GM19043 (cell line): ENCODE data around the gene BEND7.

Experiments used
- ATAC-seq: cut with Tn5 transposase; IDR thresholded peaks from one replicate; pipeline ENCODE4 v1.9.1; 2021; ENCODE audit warnings: low read depth; ENCODE audit not compliant: unreplicated experiment

Gene BEND7

DNA sequence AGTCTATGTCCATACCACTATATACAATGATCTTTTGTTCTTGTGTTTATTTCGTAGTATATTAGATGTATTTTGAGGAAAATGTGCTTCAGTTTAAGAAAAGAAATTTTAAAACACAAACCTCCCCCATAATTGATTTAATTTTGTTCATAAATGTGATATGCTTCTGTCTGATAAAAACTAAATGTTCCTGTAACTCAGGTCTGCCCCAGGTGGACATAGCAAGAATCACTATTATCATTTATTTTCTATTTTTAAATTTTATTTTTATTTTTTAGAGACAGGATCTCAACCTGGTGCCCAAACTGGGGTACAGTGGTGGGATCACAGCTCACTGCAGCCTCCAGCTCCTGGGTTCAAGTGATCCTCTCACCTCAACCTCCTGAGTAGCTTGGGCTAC is 43.2 kb downstream of the BEND7 start:
- no peak for ATAC-seq

DNA sequence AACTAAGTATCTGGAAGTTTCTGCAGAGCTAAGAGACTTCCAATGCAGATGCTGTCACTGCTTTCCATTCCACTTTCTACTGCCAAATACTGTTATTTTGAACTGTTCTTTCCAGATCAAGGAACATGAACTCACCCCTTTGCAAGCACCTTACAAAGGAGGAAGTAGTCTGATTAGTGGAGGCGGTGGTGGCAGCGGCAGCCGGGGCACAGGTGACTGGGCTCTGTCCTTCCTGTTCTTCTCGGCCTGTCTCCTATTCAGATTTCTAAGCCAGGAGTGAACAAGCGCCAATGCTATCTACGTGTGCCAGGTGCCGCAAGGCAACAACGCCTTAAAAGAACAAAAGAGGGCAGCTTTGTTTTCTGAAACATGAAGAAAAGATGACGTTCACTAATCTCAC is 44.9 kb downstream of the BEND7 start:
- ATAC-seq = no peak

DNA sequence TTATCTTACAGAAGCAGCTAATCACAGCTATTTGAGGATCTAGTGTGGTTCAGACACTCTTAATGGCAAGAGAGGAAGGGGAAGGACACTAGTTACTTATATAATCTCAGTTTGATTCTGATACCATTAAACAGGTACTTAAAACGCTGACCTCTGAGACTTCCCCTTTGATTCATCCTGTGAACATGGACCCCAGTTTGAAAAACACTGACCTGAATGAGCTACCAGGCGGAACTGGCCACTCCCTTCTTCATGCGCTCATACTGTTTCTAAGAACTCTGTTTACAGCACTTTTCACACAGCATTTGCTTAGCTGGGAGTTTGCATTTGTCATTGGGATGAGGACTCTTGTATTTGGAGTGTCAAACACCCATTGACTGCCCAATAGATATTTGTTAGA is 45.7 kb downstream of the BEND7 start:
- no peak for ATAC-seq

DNA sequence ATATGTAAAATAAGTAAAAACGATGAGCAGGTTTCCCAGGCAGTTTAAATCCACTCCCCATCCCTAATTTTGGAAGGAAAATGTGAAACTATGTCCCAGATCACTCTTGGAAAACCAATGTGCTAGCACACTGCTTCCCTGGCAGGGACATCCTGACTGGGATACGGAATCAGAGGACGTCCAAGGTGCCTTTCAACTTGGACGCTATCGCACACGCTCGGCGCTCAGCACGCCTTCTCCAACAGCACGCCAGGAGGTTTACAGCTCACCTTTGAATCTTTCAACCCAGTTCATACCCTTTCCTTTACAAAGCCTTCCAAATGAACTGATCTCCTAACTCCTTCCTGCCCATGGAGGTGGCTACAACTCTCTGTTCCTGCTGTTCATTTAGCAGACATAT is 47.1 kb downstream of the BEND7 start:
- ATAC-seq = no peak

DNA sequence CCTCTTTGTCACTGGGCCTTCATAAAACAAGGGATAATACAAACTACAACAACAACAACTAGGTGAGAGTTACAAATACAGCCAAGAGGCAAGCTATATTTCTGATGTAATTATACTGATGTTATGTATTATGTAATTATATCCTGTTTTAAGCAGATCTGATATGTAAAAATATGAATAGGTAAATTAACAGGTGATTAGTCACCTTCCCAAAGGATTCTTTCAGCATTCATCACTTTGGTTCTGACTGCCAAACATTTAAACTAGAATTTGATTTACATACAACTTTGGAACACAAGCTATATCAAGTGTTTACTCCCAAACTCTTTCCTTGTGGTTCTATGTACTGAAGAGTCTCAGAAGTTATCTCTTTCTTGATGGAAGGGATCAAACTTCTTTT is 53.7 kb downstream of the BEND7 start:
- ATAC-seq = no peak

DNA sequence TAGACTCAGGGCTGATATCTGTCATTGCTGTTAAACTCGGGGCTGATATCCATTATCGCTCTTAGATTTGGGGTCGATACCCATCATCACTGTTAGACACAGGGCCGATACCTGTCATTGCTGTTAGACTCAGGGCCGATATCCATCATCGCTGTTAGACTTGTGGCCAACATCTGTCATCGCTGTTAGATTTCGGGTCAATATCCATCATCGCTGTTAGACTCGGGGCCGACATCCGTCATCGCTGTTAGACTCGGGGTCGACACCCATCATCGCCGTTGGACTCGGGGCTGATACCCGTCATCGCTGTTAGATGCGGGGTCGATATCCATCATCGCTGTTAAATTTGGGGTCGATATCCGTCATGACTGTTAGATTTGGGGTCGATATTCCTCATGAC is 54.8 kb downstream of the BEND7 start:
- ATAC-seq = no peak

DNA sequence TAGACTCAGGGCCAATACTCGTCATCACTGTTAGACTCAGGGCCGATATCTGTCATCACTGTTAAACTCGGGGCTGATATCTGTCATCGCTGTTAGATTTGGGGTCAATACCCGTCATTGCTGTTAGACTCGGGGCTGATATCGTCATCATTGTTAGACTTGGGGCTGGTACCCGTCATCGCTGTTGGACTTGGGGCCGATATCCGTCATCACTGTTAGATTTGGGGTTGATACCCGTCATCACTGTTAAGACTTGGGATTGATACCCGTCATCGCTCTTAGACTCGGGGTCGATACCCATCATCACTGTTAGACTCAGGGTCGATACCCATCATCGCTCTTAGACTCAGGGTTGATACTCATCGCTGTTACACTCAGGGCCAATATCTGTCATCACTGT is 56.5 kb downstream of the BEND7 start:
- no peak for ATAC-seq

DNA sequence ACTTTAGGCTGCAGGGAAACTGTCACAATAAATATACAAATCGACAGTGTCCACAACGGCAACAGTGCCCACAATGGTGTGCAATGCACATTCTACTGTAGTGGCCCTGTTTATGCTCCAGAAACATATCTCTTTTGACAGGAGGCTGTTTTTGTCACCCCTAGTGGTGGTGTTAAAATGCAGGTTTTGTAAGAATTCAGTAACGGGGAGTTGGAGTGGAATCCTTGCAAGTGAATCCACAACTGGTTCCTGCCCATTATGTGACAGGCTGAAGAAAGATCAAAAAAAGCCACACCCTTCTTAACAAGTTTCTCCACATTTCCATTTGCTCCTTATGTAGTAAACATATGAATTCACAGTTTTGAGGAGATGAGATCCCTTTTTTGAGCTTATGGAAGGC is 58.5 kb downstream of the BEND7 start:
- ATAC-seq = no peak

DNA sequence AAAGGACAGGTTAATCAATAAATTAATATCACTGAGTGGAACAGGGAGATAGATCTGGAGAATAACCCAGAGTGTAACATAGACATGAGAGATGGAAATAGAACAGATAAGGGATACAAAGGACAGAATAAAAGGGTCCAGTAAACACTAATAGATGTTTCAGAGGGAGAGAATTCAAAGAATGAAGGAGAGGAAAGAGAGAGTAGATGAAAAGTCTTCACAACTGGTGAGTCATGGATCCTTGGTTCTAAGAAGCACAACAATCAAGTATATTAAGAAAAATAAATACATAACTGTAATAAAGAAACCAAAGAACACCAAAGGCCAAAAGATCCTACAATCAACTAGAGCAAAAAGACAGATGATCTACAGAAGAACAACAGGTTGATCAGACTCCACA is 66.3 kb downstream of the BEND7 start:
- no peak for ATAC-seq

DNA sequence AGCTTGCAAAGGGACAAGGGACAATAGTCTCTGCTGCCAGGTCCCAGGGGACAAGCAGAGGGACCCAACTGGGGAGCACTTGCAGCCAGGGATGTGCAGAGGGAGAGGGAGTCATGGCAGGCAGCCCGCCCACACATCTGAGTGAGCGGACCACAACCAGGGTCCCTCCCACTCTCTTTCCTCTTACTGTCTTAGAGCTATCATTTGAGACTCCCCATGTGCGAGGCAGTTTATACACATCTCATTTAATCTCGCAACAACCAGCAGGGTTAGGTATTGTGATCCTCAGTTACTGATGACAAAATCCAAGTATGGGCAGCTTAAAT is 70.2 kb downstream of the BEND7 start:
- no peak for ATAC-seq

DNA sequence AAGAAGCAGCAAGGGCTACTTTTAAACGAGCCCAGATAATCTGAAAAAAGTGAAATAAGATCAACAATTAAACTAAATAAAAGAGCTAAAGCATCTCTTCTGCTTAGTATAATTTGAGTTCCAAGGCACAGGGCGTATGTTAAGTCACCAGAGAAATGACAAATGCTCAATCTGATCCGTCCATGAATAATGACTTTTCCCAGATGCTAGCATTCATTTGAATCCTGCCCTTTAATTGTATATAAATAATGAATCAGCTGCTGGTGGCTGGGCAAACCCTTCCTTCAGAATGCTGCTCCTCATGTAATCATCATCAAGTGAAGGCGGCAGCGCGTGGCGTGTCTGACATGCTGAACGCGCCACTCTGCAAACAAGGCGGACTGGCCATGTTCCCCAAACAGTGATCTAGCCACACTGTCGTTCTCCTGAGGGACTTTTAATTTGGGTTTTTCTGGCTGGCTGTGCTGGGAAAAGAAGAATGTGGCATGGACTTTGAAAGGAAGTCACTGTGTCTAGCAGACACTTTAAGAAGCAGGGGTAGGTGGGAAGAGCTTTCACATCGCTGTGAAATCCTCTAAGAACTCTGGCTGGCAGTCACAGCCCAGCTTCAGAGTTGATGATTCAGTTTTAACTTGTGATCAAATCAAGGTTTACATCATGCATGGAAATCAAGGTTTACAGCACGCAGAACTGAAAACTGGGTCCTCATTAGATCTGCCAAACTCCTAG is 70.7 kb downstream of the BEND7 start:
- ATAC-seq = no peak

DNA sequence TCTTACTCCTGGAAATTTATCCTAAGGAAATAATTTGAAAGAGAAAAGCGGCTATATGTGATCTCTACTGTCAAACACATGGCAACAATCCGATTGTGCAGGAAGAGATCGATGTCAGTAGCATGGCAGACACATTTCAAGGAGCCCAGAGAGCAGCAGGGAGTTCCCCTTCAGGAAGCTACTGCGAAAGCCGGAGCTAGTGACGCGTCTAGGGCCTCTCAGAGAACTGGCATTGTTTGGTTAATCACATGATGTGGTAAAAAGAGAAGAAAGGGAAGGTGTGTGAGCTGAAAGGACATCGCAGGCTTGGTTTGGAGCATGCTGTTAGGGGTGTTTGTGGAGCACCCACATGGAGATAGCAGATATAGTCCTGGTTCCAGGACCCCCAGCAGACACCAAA is 74.9 kb downstream of the BEND7 start:
- no peak for ATAC-seq

DNA sequence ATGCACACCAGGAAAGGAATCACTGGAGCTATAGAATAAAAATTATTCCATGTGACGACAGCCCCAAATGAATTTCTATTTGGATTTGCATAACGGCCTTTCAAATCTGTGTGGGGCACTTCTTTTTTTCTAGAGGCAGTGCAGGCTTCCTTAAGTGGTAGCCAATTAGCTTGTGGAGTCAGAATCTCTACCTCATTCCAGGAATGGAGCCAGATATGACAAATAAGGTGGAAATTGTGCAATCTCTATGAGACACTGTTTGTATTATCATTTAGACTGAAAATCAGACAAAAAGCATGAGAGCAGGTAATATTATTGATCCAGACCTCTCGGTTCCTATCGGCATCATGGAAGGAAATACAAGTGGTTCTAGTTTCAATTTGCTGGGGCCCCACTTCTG is 78.7 kb downstream of the BEND7 start:
- ATAC-seq = no peak

DNA sequence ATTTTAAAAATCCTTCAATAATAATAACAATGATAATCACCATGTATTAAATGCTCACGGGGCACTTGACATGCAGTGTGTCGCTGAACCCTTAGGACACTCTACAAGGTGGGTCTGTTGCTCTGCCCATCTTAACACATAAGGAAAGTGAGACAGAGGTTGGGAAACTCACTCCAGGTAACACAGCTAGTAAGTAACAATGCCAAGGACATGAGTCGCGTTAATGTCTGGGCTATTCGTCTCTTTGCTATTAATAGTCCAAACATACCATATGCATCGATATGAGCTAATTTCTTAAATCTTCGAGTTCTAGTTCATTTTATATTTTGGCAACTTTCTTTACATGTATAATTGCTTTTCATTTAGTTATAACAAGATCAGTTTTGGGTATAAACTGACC is 79.5 kb downstream of the BEND7 start:
- no peak for ATAC-seq

DNA sequence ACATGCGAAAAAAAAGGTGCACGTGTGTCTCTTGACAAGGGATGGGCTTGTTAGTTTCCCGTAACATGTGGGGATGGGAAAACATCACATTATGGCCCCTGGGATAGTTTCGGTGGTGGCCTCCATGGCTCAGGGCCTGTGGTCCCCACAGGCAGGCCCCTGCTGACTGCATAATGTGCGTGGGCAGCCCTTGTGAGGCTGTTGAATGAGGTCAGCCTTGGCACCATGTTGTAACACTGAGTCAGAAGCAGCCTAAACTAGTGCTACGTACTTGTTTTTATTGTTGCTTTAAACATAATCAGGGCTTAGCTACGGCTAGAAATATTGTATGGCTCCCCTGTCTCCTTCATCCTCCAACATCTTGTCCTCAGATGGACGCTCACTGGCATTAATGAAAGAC is 80.6 kb downstream of the BEND7 start:
- ATAC-seq = no peak

DNA sequence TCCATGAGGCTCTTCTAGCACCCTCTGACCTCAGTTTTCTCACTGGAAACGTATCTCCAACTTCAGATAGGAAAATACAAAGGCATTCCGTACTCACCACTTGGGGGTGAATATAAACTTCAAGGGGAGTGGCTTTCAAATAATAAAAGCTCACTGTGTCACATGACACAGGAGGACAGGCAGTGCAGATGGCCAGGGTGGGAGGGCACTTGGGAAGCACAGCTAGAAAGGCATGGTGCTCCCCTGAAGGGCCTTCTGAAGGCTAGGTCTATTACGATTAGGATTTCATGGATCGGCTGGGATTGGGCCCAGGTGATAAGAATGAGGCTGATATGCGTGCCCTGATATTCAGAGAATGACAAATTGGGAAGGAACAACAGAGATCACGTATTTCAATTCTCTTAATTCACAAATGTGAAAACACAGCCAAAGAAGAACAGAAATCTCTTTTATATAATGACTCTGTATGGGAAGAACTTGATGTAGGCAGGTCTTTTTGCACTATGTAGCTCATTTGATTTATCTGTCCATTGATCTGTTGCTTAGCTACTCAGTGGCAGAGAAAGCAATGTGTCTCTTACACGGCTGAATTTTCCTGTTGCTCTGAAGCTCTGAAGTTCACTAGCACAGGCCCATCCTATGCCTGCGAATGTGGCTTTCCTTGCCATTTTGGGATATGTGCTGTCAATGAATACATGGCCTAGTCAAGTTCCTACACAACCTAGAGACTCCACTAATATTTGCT is 83.0 kb downstream of the BEND7 start:
- ATAC-seq = no peak

DNA sequence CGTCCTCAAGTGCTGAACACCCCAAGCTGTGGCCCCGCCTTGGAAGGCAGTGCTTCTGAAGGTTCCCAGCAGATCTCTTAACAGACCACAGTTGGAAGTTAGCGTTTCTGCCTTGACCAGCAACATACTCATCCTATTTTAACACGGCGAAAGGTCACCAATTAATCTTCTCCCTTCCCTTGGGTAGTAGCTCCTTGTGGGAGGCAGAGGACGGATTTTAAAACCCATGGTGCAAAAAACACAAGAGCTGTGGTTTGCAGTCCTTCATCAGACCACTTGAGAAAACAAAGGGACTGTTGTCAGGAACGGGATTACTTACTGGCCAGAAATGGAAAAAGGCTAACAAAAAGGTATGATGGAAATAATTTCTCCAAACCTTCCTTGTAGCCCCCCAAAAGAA is 87.3 kb downstream of the BEND7 start:
- no peak for ATAC-seq

DNA sequence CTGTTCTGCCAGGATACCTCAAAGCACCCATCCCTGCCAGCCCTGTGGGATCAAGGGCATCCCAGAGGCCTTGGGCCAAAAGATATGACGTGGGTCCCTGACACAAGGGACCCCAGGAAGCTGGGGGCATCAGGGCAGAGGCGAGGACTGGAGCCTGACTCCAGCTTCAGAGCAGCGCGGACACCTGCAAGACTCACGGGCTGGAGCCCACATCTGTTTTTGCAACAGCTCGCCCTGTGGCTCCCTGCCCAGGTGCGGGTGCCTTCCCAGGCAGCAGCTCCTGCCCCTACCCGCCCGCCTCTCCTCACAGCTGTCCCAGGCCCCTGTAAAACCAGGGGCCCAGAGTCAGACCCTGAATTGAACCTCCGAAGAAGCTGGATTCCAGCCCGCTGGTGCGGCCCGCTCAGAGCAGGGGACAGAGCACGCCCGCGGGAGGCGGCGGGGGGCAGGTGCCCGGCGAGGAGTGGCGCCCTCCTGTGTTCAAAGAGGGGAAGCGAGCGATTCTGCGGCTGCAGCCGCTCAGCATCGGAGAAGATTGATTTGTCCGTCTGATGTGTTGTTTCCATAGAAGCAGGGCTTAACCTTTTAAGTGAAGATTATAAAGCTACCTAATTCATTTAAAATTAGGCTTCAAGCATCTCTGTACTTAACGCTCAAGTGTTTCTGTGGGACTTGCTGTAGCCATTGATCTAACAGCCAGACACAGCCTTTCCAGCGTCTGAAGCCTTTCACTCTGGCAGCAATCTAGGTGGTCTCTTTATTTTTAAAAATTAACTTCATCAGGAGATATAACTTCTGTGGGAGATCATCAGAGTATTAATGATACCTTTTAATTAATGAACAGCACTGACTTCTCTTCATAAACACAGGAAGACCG is 88.4 kb downstream of the BEND7 start:
- ATAC-seq = peak; percentile 70

DNA sequence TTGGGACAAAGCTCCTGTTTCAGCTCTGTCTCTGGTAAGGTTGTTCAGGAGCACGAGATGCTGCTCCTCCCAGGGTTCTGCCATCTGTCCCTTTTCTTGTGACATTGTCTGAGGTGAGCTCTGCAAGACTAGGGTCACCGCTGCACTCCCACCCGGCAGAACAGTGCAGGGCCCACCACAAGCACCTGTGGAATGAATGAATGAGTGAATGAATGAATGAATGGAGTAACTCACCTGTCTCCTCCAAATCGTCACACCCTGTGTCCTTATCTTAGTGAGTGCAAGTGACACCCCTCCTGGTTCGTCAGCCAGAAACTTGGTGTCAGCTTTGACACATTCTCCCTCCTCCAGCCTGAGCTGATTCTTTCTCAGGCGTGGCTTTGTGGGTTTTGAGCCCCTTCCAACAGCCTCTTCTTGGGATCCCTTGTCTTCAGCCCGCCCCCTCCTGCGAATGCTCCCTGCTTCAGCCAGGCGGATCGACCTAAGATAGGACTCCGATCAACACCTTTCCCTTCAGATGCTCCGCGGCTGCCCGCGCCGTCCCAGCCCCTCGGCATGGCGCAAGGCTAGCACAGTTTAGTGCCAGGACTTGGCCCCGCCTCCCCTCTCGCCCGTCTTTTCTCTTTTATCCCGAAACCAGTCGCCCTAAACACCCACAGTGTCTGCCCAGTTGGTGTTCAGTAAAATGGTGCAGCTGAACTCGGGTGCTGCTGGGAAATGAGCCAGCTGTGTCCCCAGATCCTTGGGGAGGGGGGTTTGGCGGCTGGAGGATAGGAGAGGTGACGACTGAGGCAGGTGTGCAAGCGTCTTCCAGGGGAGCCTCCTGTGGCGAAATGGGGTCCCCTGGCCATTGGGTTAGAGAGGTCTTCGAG is 89.3 kb downstream of the BEND7 start:
- ATAC-seq = no peak

DNA sequence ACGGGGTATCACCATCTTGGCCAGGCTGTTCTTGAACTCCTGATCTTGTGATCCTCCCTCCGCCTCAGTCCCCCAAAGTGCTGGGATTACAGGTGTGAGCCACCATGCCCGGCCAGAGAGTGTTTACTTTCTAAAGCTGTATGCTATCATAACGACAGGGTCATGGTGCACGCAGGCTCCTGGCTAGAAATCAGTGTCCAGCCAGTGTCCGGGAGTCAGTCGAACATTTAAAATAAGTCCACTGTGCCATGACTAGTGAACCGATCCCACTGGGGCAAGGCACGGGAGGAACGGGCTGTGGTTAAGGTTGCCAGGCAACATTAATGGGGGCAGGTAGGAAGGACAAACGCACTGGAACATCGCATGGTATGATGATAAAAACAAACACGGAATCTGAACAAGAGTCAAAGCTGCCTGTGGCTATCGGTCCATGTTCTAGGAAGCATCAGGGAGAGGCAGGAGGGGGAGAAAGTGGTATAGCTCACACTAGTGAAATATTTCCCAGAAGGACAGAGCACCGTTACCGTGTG is 91.7 kb downstream of the BEND7 start:
- ATAC-seq = no peak
